ENCODE data around the gene ANXA3.

DNA sequence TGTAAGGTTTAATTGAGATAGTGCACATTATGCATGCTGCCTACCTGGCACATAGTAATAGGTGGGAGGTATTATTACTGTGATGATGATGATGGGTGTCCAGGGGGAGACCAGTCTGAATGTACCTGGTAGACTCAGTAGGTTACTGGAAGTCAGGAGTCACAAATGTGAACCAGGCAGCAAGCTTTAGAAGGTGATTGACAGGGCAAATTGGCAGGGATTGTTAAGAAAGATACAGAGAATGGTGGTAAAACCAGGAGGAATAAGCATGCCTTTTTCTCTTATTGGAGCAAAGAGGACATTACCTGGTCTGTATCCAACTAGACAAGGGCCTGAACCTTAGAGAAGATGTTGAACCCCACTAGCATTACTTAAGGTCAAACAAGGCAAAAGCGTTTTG is 108.1 kb downstream of the ANXA3 start:
- TF ChIP-seq, protein P1, sequence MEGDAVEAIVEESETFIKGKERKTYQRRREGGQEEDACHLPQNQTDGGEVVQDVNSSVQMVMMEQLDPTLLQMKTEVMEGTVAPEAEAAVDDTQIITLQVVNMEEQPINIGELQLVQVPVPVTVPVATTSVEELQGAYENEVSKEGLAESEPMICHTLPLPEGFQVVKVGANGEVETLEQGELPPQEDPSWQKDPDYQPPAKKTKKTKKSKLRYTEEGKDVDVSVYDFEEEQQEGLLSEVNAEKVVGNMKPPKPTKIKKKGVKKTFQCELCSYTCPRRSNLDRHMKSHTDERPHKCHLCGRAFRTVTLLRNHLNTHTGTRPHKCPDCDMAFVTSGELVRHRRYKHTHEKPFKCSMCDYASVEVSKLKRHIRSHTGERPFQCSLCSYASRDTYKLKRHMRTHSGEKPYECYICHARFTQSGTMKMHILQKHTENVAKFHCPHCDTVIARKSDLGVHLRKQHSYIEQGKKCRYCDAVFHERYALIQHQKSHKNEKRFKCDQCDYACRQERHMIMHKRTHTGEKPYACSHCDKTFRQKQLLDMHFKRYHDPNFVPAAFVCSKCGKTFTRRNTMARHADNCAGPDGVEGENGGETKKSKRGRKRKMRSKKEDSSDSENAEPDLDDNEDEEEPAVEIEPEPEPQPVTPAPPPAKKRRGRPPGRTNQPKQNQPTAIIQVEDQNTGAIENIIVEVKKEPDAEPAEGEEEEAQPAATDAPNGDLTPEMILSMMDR (IDR thresholded peaks at IDR 0.05) = no peak
- no peak for TF ChIP-seq POLR2A (IDR thresholded peaks at IDR 0.05)

All from adrenal gland (tissue), 5 donors.